Smooth muscle cell (in vitro differentiated cells): ENCODE data around the gene ZNF445. TPM values are rescaled to one million over a fixed set of nuclear protein-coding genes. Genes with fewer than 3 reads are reported as not detected.
A peak's percentile ranks its signal among the peaks of the same experiment; 100 is the strongest.

Experiments used
- DNase-seq: peaks from one replicate; lab custom pipeline; 2025; ENCODE audit not compliant: unreplicated experiment; lab: John Stamatoyannopoulos, UW
- H2AFZ ChIP-seq: fragments of 200-600 bp; sonication (generic); 2 replicates; pipeline ENCODE4 v1.6.0; 2016; ENCODE audit warnings: antibody characterized with exemption, low read depth, mild to moderate bottlenecking
- H3F3A ChIP-seq: fragments of 200-600 bp; sonication (generic); 2 replicates; pipeline ENCODE4 v1.6.0; 2017; ENCODE audit warnings: antibody characterized with exemption, low read depth
- H3K27ac ChIP-seq: fragments of 200-600 bp; sonication (generic); 2 replicates; pipeline ENCODE4 v1.5.1; 2016; ENCODE audit warnings: low read depth, mild to moderate bottlenecking
- H3K27me3 ChIP-seq: fragments of 200-600 bp; sonication (generic); 2 replicates; pipeline ENCODE4 v1.6.1; 2016; ENCODE audit warnings: low read depth, mild to moderate bottlenecking
- H3K36me3 ChIP-seq: fragments of 200-600 bp; sonication (generic); 2 replicates; pipeline ENCODE4 v1.5.1; 2016; ENCODE audit warnings: low read depth
- H3K4me1 ChIP-seq: fragments of 200-600 bp; sonication (generic); 2 replicates; pipeline ENCODE4 v1.5.1; 2016; ENCODE audit warnings: low read depth
- H3K4me2 ChIP-seq: fragments of 200-600 bp; sonication (generic); 2 replicates; pipeline ENCODE4 v1.6.0; 2016; ENCODE audit warnings: mild to moderate bottlenecking
- H3K4me3 ChIP-seq: fragments of 200-600 bp; sonication (generic); 2 replicates; pipeline ENCODE4 v1.5.1; 2016; ENCODE audit warnings: mild to moderate bottlenecking
- H3K79me2 ChIP-seq: fragments of 200-600 bp; sonication (generic); 2 replicates; pipeline ENCODE4 v1.6.0; 2016; ENCODE audit warnings: low read depth, mild to moderate bottlenecking
- H3K9ac ChIP-seq: fragments of 200-600 bp; sonication (generic); 2 replicates; pipeline ENCODE4 v1.6.0; 2016; ENCODE audit warnings: low read depth
- H3K9me3 ChIP-seq: fragments of 200-600 bp; sonication (generic); replicated peaks from 2 replicates; pipeline ENCODE4 v1.5.1; 2016; ENCODE audit warnings: low read depth
- H4K20me1 ChIP-seq: fragments of 200-600 bp; sonication (generic); 2 replicates; pipeline ENCODE4 v1.6.0; 2016; ENCODE audit warnings: low read depth
- WGBS: methylation state at CpG from one replicate; pipeline ENCODE4 v1.1.7; 2016; ENCODE audit warnings: low lambda C conversion rate; 5-methylcytosine and 5-hydroxymethylcytosine counted together
- polyA plus RNA-seq: library from polyadenylated mRNA; unstranded; fragments of >200 nt; fragmentation: Nextera tagmentation; extraction: Ambion mirVana; gene quantifications from 2 replicates; pipeline ENCODE4 v1.2.1, GENCODE V29; 2016
- total RNA-seq: library from RNA; depleted of rRNA; stranded (reverse); fragments of >200 nt; gene quantifications from 2 replicates; pipeline ENCODE4 v1.2.3, GENCODE V29; 2014
- TF ChIP-seq, protein P1 (sequence below): fragments of 200-600 bp; sonication (generic); IDR thresholded peaks from 2 replicates; pipeline ENCODE4 v1.5.1; 2017; ENCODE audit warnings: borderline replicate concordance, mild to moderate bottlenecking, antibody characterized with exemption; ENCODE audit not compliant: insufficient read depth, poor library complexity, severe bottlenecking

Gene ZNF445
- 8.5 and 10.7 TPM in 2 replicates for total RNA-seq
- 4.7 and 6.1 TPM in 2 replicates for polyA plus RNA-seq

- H3K4me2 ChIP-seq, result peak within 1 kb of the TSS; percentile 91
- peaks cover 12% of the 10 kb centered on the region for H3F3A ChIP-seq
- peak within 1 kb of the TSS; percentile 76 for H3K4me3 ChIP-seq
- no peaks in the 10 kb centered on the region for H3K27me3 ChIP-seq
- 4% methylated on average over 24 of the region's 69 CpGs for WGBS
- no peaks in the 10 kb centered on the region for H3K36me3 ChIP-seq
- no peaks in the 10 kb centered on the region for H3K4me1 ChIP-seq
- TF ChIP-seq, protein P1, sequence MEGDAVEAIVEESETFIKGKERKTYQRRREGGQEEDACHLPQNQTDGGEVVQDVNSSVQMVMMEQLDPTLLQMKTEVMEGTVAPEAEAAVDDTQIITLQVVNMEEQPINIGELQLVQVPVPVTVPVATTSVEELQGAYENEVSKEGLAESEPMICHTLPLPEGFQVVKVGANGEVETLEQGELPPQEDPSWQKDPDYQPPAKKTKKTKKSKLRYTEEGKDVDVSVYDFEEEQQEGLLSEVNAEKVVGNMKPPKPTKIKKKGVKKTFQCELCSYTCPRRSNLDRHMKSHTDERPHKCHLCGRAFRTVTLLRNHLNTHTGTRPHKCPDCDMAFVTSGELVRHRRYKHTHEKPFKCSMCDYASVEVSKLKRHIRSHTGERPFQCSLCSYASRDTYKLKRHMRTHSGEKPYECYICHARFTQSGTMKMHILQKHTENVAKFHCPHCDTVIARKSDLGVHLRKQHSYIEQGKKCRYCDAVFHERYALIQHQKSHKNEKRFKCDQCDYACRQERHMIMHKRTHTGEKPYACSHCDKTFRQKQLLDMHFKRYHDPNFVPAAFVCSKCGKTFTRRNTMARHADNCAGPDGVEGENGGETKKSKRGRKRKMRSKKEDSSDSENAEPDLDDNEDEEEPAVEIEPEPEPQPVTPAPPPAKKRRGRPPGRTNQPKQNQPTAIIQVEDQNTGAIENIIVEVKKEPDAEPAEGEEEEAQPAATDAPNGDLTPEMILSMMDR, result no peak
- peaks cover 48% of the 10 kb centered on the region for H3K79me2 ChIP-seq
- H4K20me1 ChIP-seq, result peaks cover 25% of the 10 kb centered on the region
- peak within 1 kb of the TSS; percentile 51 for H3K9ac ChIP-seq
- peak within 1 kb of the TSS; percentile 50 for H3K27ac ChIP-seq
- H2AFZ ChIP-seq, result peak within 1 kb of the TSS; percentile 97
- H3K9me3 ChIP-seq, result no peaks in the 10 kb centered on the region
- DNase-seq, result peak; percentile 51
These were observed at the start of gene ZNF445 for GRCh38 chr3:44477312-44478030. Gene ZNF445, minus strand, starts transcription at chr3:44477670. Its CDS starts 22,121 bp downstream, at chr3:44455549.

DNA sequence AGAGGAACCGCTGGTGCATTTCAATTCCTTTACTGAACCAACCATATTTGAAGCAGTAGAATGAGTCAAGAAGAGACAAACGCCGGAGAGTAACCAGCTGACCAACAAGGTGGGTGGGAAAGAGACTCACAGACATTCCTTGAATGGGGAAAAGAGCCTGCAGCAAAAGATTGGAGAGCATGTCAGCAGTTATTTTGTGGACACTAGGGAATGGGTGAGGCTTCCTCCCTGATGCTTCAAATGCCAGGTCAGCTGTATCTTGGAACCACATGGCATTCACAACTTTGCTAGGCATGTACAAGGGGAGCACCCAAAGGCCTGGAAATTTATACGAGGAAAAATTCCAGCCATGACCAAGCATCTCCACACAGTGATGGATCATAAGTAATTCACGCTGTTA, 47.6 kb upstream of the ZNF445 start:
- Histone ChIP-seq H3F3A (no peaks in the 10 kb centered on the region), H3K4me1 (no peaks in the 10 kb centered on the region), H3K79me2 (no peaks in the 10 kb centered on the region), H3K36me3 (no peaks in the 10 kb centered on the region), H3K9ac (no peak overlapping the region), H4K20me1 (no peaks in the 10 kb centered on the region), H2AFZ (no peak overlapping the region), H3K27me3 (peaks cover 4% of the 10 kb centered on the region), H3K4me3 (no peak overlapping the region), H3K27ac (no peak overlapping the region), H3K9me3 (no peaks in the 10 kb centered on the region), H3K4me2 (no peak overlapping the region)
- WGBS, result 71% methylated on average over 5 of the region's 5 CpGs
- no peak for DNase-seq
- TF ChIP-seq, protein P1, result no peak

DNA sequence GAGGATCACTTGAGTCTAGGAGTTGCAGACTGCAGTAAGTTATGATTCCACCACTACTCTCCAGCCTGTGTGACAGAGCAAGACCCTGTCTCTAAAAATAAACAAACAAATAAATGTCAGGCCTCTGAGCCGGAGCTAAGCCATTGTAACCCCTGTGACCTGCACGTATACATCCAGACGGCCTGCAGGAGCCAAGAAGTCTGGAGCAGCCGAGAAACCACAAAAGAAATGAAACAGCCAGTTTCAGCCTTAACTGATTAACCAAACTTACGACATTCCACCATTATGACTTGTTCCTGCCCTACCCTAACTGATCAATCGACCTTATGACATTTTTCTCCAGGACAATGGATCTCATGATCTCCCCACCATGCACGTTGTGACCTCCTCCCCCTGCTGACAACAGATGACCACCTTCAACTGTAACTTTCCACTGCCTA, 45.0 kb upstream of the ZNF445 start:
- TF ChIP-seq, protein P1, result no peak

GRCh38 chr3:44521721-44522120, 44.3 kb upstream of the ZNF445 start:
- no peaks in the 10 kb centered on the region for H3K27me3 ChIP-seq
- H3K4me2 ChIP-seq, result no peak overlapping the region
- TF ChIP-seq, protein P1, result no peak
- no peak overlapping the region for H3K9ac ChIP-seq
- no peak overlapping the region for H2AFZ ChIP-seq
- H3K4me3 ChIP-seq, result no peak overlapping the region
- DNase-seq, result no peak
- H3K36me3 ChIP-seq, result no peaks in the 10 kb centered on the region
- no peaks in the 10 kb centered on the region for H4K20me1 ChIP-seq
- no peaks in the 10 kb centered on the region for H3K9me3 ChIP-seq
- no peaks in the 10 kb centered on the region for H3K79me2 ChIP-seq
- no peaks in the 10 kb centered on the region for H3K4me1 ChIP-seq
- H3K27ac ChIP-seq, result no peak overlapping the region
- 95% methylated on average over 3 of the region's 3 CpGs for WGBS
- no peaks in the 10 kb centered on the region for H3F3A ChIP-seq

More for the DNA sequence above, 45.0 kb upstream of the ZNF445 start:
- Histone ChIP-seq H3K9me3 (no peaks in the 10 kb centered on the region), H3F3A (no peaks in the 10 kb centered on the region), H4K20me1 (no peaks in the 10 kb centered on the region), H3K4me1 (no peaks in the 10 kb centered on the region), H2AFZ (no peak overlapping the region), H3K36me3 (no peaks in the 10 kb centered on the region), H3K9ac (no peak overlapping the region), H3K27ac (no peak overlapping the region), H3K4me2 (peak overlapping the region; percentile 37), H3K79me2 (no peaks in the 10 kb centered on the region), H3K4me3 (no peak overlapping the region), H3K27me3 (no peaks in the 10 kb centered on the region)
- no peak for DNase-seq
- WGBS, result 22% methylated on average over 7 of the region's 7 CpGs
